ENCODE data around the gene TIMM10B.

GRCh38 chr11:6486256-6486655 lies 5.0 kb downstream of the TIMM10B start:
- no peak for TF ChIP-seq CTCF (IDR thresholded peaks at IDR 0.05; ENCODE audit: insufficient read depth, low read length, poor library complexity, severe bottlenecking)
- TF ChIP-seq EZH2phosphoT487 (conservative IDR thresholded peaks at IDR 0.05; ENCODE audit: low read length): no peak
